Measurements from ENCODE around the gene ATXN7L3.
"Not testable (repeated sequence)": the region's sequence is repeated elsewhere in the genome, so short reads cannot be mapped to it uniquely, and the experiment has no call there.

The ATXN7L3 gene

DNA sequence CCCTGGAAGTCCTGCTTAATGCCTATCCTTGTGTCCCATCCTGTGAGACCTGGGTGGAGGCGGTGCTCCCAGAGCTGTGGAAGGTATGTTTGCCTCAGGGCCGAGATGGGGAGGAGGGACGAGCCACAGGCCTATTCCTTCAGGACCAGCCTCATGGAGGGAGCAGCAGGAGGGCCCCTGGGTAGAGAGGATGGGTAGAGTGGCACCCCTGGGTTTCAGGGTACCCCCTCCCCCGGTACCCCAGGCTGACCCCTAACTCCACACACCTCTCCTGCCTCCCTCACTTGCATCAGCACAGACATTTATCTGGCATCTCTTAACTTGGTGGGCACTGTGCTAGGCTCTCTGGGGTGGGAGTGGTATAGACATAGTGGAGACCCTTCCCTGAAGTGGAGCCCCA, 22.0 kb downstream of the ATXN7L3 start:
- no peak for DNase-seq (ENCODE audit: low read depth in 4 of 4, low spot score in 1 of 4)

DNA sequence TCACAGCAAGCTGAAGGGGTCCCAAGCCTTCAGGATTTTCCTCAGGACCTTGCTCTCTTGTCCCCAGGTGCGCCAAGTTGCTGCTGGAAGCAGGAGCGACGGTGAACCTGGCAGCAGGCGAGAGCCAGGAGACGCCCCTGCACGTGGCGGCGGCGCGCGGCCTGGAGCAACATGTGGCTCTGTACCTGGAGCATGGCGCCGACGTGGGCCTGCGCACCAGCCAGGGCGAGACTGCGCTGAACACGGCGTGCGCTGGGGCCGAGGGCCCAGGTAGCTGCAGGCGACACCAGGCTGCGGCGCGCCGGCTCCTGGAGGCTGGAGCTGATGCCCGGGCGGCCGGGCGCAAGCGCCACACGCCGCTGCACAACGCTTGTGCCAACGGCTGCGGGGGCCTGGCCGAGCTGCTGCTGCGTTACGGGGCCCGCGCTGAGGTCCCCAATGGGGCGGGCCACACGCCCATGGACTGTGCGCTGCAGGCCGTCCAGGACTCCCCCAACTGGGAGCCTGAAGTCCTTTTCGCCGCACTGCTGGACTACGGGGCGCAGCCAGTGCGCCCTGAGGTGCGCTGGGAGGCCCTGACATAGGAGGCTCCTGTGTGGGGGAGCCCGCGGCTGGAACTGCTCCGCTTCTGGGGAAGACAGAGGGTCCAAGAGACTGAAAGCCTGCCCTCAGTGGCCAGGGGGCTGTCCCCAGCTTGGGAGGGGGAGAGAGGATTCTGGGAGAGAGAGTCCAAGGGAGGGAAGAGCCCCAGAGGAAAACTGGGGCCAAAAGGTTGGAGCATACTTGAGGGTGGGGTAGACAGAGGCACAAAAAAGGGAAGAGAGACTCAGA, 22.8 kb downstream of the ATXN7L3 start:
- DNase-seq (ENCODE audit: low read depth in 4 of 4, low spot score in 1 of 4): no peak

GRCh38 chr17:44176257-44176656, 23.4 kb downstream of the ATXN7L3 start:
- no peak for DNase-seq (ENCODE audit: low read depth in 4 of 4, low spot score in 1 of 4)

- DNase-seq (ENCODE audit: low read depth in 4 of 4, low spot score in 1 of 4): no peak
Measured at GRCh38 chr17:44174427-44174826, 25.3 kb downstream of the ATXN7L3 start.

- no peak for DNase-seq (ENCODE audit: low read depth in 4 of 4, low spot score in 1 of 4)
Measured at GRCh38 chr17:44171931-44172455, 27.7 kb downstream of the ATXN7L3 start.

DNA sequence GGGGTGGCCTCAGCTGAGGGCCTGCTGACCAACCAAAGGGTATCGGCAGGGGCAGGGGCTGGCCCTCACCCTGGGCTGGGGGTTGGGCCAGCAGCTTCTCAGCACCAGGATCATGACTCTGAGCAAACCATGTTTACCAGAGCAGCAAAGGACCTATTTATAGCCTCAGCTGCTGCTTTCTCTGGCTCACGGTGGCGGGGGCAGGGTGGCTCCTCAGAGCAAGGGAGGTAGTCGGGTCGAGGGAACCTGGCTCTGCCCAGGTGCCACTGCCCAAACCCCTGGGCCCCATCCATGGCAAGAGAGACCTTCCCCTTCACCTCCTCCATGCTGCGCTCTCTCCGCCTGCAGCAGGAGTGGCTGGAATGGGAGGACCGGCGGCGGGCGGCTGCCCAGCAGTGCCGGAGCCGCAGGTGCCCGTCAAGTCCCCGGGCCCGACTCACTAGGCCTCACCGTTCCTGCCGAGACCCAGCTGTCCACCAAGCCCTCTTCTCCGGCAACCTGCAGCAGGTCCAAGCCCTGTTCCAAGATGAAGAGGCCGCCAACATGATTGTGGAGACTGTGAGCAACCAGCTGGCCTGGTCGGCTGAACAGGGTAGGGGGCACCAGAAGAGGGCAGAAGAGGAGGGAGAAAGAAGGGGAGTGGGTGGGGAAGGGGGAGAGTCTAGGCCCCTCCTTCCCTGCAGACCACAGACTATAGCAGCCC, 29.0 kb downstream of the ATXN7L3 start, which contains the start of gene ASB16:
Gene ASB16 (plus strand): TSS at position 206 of the 703 bp plus-strand sequence. CDS start 86 bp downstream, at position 292.
- DNase-seq (ENCODE audit: low read depth in 4 of 4, low spot score in 1 of 4): no peak

- no peak for DNase-seq (ENCODE audit: low read depth in 4 of 4, low spot score in 1 of 4)
Measured at GRCh38 chr17:44170135-44170498, 29.6 kb downstream of the ATXN7L3 start.

GRCh38 chr17:44167181-44167861, 32.4 kb downstream of the ATXN7L3 start:
- DNase-seq (ENCODE audit: low read depth in 4 of 4, low spot score in 1 of 4): no peak

DNA sequence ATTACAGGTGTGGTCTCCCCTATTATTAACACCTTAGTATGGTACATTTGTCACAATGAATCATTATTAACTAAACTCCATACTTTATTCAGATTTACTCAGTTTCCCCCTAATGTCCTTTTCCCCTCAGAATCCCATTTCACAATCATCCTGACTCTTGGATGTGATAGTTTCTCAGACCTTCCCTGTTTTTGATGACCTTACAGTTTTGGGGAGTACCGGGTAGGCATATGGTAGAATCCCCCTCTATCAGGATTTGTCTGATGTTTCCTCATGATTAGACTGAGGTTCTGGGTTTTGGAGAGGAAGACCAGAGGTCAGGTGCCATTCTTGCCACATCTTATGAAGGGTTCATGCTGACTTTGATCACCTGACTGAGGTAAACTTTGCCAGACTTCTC, 35.2 kb downstream of the ATXN7L3 start:
- DNase-seq (ENCODE audit: low read depth in 4 of 4, low spot score in 1 of 4): no peak

DNA sequence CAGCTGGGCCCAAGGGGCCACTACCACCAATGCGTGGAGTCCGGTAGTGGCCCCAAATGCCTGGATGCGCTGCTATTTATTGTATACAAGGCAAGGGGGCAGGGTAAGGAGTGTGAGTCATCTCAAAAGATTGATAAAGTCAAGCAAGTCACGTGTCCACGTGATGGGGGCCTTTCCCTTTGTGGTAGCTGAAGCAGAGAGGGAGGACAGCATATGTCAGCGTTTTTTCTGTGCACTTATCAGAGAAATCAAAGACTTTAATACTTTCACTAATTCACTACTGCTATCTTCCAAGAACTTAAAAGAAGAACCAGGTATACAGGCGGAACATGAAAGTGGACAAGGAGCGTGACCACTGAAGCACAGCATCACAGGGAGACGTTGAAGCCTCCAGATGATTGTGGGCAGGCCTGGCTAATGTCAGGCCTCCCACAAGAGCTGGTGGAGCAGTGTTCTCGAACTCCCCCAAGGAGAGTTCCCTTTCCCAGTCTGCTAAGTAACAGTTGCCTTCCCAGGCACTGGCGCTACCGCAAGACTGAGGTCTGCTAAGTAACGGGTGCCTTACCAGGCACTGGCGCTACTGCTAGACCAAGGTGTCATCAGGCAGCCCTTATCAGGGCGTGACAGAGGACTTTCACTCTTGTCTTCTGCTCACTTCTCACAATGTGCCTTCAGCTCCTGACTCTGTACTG, 40.0 kb downstream of the ATXN7L3 start:
- DNase-seq (ENCODE audit: low read depth in 4 of 4, low spot score in 1 of 4): no peak

DNA sequence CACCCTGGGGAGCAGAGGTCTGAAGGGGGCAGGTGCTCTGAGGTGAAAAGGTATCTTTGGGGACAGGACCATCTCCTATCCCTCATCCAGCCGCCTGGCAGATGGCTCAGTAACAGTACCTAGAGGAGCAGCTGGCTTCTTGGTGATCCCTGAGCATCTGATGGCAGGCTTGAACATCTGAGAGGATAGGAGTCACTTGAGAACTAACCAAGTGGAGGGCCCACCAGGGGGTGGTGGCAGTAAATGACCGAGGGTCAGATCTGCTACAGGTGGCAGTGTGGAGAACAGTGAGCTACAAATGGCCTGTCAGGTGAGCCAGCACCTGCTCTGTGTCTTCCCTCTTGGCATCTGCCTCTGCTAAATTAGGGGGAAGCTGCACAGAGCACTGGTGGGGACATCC, 44.2 kb downstream of the ATXN7L3 start:
- DNase-seq (ENCODE audit: low read depth in 4 of 4, low spot score in 1 of 4): no peak

DNA sequence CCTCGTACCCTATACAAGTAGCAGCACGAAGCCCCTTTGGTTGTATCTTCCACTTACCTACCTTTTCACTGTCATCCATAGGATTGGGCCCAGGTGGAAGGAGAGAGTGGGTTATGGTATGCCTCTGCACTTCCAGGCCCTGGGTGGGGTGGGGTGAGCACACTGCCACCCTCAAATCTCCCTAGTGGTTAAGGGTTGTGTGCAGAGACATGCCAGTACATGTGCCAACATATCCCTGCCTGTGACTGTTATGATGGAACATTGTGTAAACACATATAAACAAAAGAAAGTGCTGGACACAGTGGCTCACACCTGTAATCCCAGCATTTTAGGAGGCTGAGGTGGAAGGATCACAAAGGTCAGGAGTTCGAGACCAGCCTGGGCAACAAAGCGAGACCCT, 46.8 kb downstream of the ATXN7L3 start:
- DNase-seq (ENCODE audit: low read depth in 4 of 4, low spot score in 1 of 4): no peak

DNA sequence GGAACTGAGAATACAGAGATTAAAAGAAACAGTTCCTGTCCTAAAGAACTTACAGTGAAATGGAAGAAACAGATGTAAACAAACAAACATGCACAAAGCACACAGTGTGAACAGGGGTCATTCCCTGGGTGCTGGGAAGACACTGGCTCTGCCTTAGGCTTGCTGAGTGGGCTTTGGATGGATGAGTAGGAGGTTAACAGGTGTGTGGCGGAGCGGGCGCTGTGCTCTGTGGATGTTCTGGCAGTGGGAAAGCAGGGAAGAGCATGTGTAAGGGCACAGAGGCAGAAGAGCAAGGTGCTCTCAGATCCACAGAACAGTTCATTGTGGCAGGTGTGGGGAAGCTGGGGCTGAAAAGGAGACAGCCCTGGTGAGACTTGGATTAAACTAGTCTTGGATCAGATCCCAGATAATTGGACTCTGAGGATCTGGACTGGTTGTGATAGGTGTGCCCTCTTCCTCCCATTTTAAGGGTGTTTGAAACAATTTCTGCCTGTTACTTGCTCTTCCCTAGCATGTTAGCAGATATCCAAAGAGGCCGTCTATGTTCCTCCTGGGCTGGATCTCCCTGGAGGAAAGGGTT, 49.8 kb downstream of the ATXN7L3 start:
- DNase-seq (ENCODE audit: low read depth in 4 of 4, low spot score in 1 of 4): no peak

DNA sequence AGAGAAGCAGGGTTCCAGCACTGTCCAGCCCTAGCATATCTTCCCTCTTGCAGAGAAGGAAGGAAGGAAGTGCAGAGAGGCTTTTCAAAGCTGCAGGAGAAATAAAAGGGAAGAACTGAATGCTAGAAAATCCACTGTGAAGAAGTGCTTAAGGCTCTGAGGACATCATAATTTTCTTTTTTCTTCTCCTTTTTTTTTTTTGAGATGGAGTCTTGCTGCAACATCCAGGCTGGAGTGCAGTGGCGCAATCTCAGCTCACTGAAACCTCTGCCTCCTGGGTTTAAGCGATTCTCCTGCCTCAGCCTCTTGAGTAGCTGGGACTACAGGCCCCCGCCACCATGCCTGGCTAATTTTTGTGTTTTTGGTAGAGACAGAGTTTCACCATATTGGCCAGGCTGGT, 50.6 kb downstream of the ATXN7L3 start:
- DNase-seq (ENCODE audit: low read depth in 4 of 4, low spot score in 1 of 4): not testable (repeated sequence)

DNA sequence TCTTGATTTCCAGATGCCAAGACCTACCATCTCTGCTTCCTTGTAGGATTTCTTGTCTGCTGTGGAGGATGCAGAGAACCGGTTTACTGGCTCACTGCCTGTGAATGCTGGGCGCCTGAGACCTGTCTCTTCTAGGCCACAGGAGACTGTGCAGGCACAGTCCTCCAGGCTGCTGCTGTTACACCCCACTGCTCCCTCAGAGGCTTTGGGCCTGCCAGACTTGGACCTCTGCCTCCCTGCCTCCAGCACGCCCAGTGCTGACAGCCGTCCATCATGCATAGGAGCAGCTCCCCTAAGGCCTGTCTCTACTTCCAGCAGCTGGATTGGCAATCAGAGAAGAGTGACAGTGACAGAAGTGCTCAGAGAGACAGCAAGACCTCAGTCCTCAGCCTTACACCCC, 51.9 kb downstream of the ATXN7L3 start:
- no peak for DNase-seq (ENCODE audit: low read depth in 4 of 4, low spot score in 1 of 4)

GRCh38 chr17:44146375-44147346, 53.0 kb downstream of the ATXN7L3 start:
- DNase-seq (ENCODE audit: low read depth in 4 of 4, low spot score in 1 of 4): no peak

DNA sequence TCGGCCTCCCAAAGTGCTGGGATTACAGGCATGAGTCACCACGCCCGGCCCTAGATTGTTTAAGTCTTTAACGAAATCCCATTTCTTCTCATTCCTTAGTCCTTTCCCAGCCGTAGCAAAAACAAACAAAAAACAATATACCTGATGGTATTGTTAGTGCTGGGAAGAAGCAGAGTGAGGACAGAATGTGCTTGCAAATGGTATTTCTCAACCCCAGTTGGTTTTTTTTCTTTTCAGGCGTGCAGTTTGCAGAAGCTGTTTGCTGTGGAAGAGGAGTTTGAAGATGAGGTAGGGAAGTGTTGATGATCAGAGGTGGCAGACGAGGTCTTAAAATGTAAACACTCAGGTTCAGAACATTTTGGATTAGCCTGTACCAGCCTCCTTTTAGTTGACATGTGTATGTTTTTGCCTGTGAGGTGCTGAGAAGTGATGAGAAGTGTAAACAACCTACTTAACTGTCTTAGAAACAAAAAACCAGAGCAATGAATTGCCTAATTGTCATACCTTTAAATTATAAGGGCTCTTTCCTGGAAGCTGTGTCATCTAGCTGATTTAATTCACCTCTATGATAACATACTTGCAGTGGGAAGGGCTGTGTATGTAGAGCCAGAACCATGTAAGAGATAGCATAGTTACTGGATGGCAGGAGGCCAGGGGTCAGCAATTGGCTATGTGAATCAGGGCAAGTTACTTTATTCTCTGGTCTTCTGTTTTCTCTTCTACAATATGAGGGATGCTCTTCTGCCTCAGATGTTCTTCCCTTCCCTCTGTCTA, 54.5 kb downstream of the ATXN7L3 start:
- DNase-seq (ENCODE audit: low read depth in 4 of 4, low spot score in 1 of 4): no peak

DNA sequence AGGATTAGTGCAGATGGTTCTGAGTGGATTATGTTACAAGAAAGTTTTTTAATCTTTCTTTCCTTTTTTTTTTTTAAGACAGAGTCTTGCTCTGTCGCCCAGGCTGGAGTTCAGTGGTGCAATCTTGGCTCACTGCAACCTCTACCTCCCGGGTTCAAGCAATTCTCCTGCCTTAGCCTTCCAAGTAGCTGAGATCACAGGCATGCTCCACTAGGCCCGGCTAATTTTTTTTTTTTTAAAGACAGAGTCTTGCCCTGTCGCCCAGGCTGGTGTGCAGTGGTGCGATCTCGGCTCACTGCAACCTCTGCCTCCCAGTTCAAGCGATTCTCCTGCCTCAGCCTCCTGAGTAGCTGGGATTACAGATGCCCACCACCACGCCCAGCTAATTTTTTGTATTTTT, 55.8 kb downstream of the ATXN7L3 start:
- DNase-seq (ENCODE audit: low read depth in 4 of 4, low spot score in 1 of 4): not testable (repeated sequence)

All from stimulated activated CD4-positive, alpha-beta T cell treated with anti-CD3 and anti-CD28 coated beads, Interleukin-1b, Interleukin-23, amount 100 ng/mL, for 24 hours (primary cell).